SK-N-SH treated with all-trans-retinoic acid at 6 μM for 48 hours (cell line): Measurements from ENCODE around the gene MRPS18A.

Experiments used
- ARNTL ChIP-seq: fragments of 450-650 bp; formaldehyde crosslinking; IDR thresholded peaks from 2 replicates; pipeline ENCODE4 v1.5.0; 2020; ENCODE audit warnings: low read depth, mild to moderate bottlenecking, moderate library complexity, borderline replicate concordance
- BACH2 ChIP-seq: fragments of 250-450 bp; sonication (Bioruptor Pico); IDR thresholded peaks from 2 replicates; pipeline ENCODE4 v1.9.0; 2021; ENCODE audit warnings: mild to moderate bottlenecking, borderline replicate concordance
- CSDC2 ChIP-seq: fragments of 250-450 bp; sonication (Bioruptor Pico); IDR thresholded peaks from 2 replicates; pipeline ENCODE4 v1.5.0; 2020; ENCODE audit warnings: mild to moderate bottlenecking, moderate library complexity
- CSRNP3 ChIP-seq: fragments of 250-450 bp; sonication (Bioruptor Pico); IDR thresholded peaks from 2 replicates; pipeline ENCODE4 v1.5.1; 2021; ENCODE audit warnings: mild to moderate bottlenecking, moderate library complexity
- ESRRG ChIP-seq: fragments of 250-450 bp; sonication (Bioruptor Pico); IDR thresholded peaks from 2 replicates; pipeline ENCODE4 v1.6.1; 2021; ENCODE audit warnings: mild to moderate bottlenecking
- RARB ChIP-seq: fragments of 250-450 bp; sonication (Bioruptor Pico); IDR thresholded peaks from 2 replicates; pipeline ENCODE4 v1.8.0; 2021; ENCODE audit warnings: mild to moderate bottlenecking, moderate library complexity
- SNAI2 ChIP-seq: fragments of 250-450 bp; sonication (Bioruptor Pico); IDR thresholded peaks from 2 replicates; pipeline ENCODE4 v1.5.0; 2020; ENCODE audit warnings: mild to moderate bottlenecking, moderate library complexity
- ZC3H10 ChIP-seq: fragments of 250-450 bp; sonication (Bioruptor Pico); IDR thresholded peaks from 2 replicates; pipeline ENCODE4 v1.5.1; 2021; ENCODE audit warnings: mild to moderate bottlenecking, moderate library complexity
- ZNF8 ChIP-seq: fragments of 450-650 bp; formaldehyde crosslinking; IDR thresholded peaks from 2 replicates; pipeline ENCODE4 v1.5.0; 2020; ENCODE audit warnings: mild to moderate bottlenecking, moderate library complexity
- TF ChIP-seq, protein P1 (sequence below): fragments of 250-450 bp; sonication (Bioruptor Pico); IDR thresholded peaks from 2 replicates; pipeline ENCODE4 v1.5.1; 2020; ENCODE audit warnings: low read depth, mild to moderate bottlenecking, moderate library complexity
- TF ChIP-seq, protein P2 (sequence below): fragments of 250-450 bp; sonication (Bioruptor Pico); IDR thresholded peaks from 2 replicates; pipeline ENCODE4 v1.5.0; 2020; ENCODE audit warnings: mild to moderate bottlenecking, moderate library complexity
- TF ChIP-seq, protein P3 (sequence below): fragments of 250-450 bp; sonication (Bioruptor Pico); IDR thresholded peaks from 2 replicates; pipeline ENCODE4 v1.8.0; 2020; ENCODE audit warnings: mild to moderate bottlenecking, moderate library complexity, borderline replicate concordance

- TF ChIP-seq ZNF8 (CRISPR knock-in tag) (no peak), RARB (CRISPR knock-in tag) (no peak), ESRRG (CRISPR knock-in tag) (no peak), CSDC2 (no peak), BACH2 (CRISPR knock-in tag) (no peak), SNAI2 (no peak), CSRNP3 (CRISPR knock-in tag) (no peak), ARNTL (CRISPR knock-in tag) (no peak), ZC3H10 (CRISPR knock-in tag) (no peak)
- TF ChIP-seq, protein P1, sequence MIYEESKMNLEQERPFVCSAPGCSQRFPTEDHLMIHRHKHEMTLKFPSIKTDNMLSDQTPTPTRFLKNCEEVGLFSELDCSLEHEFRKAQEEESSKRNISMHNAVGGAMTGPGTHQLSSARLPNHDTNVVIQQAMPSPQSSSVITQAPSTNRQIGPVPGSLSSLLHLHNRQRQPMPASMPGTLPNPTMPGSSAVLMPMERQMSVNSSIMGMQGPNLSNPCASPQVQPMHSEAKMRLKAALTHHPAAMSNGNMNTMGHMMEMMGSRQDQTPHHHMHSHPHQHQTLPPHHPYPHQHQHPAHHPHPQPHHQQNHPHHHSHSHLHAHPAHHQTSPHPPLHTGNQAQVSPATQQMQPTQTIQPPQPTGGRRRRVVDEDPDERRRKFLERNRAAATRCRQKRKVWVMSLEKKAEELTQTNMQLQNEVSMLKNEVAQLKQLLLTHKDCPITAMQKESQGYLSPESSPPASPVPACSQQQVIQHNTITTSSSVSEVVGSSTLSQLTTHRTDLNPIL (CRISPR knock-in tag): no peak
- TF ChIP-seq, protein P2, sequence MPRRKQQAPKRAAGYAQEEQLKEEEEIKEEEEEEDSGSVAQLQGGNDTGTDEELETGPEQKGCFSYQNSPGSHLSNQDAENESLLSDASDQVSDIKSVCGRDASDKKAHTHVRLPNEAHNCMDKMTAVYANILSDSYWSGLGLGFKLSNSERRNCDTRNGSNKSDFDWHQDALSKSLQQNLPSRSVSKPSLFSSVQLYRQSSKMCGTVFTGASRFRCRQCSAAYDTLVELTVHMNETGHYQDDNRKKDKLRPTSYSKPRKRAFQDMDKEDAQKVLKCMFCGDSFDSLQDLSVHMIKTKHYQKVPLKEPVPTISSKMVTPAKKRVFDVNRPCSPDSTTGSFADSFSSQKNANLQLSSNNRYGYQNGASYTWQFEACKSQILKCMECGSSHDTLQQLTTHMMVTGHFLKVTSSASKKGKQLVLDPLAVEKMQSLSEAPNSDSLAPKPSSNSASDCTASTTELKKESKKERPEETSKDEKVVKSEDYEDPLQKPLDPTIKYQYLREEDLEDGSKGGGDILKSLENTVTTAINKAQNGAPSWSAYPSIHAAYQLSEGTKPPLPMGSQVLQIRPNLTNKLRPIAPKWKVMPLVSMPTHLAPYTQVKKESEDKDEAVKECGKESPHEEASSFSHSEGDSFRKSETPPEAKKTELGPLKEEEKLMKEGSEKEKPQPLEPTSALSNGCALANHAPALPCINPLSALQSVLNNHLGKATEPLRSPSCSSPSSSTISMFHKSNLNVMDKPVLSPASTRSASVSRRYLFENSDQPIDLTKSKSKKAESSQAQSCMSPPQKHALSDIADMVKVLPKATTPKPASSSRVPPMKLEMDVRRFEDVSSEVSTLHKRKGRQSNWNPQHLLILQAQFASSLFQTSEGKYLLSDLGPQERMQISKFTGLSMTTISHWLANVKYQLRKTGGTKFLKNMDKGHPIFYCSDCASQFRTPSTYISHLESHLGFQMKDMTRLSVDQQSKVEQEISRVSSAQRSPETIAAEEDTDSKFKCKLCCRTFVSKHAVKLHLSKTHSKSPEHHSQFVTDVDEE (CRISPR knock-in tag): no peak
- TF ChIP-seq, protein P3, sequence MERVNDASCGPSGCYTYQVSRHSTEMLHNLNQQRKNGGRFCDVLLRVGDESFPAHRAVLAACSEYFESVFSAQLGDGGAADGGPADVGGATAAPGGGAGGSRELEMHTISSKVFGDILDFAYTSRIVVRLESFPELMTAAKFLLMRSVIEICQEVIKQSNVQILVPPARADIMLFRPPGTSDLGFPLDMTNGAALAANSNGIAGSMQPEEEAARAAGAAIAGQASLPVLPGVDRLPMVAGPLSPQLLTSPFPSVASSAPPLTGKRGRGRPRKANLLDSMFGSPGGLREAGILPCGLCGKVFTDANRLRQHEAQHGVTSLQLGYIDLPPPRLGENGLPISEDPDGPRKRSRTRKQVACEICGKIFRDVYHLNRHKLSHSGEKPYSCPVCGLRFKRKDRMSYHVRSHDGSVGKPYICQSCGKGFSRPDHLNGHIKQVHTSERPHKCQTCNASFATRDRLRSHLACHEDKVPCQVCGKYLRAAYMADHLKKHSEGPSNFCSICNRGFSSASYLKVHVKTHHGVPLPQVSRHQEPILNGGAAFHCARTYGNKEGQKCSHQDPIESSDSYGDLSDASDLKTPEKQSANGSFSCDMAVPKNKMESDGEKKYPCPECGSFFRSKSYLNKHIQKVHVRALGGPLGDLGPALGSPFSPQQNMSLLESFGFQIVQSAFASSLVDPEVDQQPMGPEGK (CRISPR knock-in tag): no peak
These were observed 63.5 kb downstream of the MRPS18A start for GRCh38 chr6:43623880-43624785.
